ENCODE results near the gene SLC25A36. TPM values are rescaled to one million over a fixed set of nuclear protein-coding genes. Genes with fewer than 3 reads are reported as not detected.

SLC25A36 gene
- total and polyA plus RNA-seq, 2 donors = 41.6 to 48.2 TPM

GRCh38 chr3:140995881-140996280 is 54.2 kb downstream of the SLC25A36 start:
- DNase-seq (ENCODE audit: low read depth in 6 of 9, low spot score in 9 of 9) = no peak
- no peaks in the 10 kb centered on the region for H3K36me3 ChIP-seq (ENCODE audit: control insufficient read depth in 2 of 2, insufficient read depth in 2 of 2, low read length in 1 of 2)
- no peaks in the 10 kb centered on the region for H3K4me1 ChIP-seq (ENCODE audit: control insufficient read depth in 2 of 2, insufficient read depth in 2 of 2, low read length in 2 of 2)
- H3K9me3 ChIP-seq (ENCODE audit: control insufficient read depth in 2 of 2, insufficient read depth in 1 of 2, low read length in 1 of 2) = no peaks in the 10 kb centered on the region
- H3K4me3 ChIP-seq (ENCODE audit: low read length in 2 of 2) = no peak overlapping the region
- WGBS = 78% methylated on average over 2 of the region's 2 CpGs
- H3K27ac ChIP-seq (ENCODE audit: low read depth in 1 of 2, low read length in 1 of 2) = no peak overlapping the region
- H3K27me3 ChIP-seq (ENCODE audit: control insufficient read depth in 2 of 2, insufficient read depth in 1 of 2, low read length in 1 of 2) = no peaks in the 10 kb centered on the region

DNA sequence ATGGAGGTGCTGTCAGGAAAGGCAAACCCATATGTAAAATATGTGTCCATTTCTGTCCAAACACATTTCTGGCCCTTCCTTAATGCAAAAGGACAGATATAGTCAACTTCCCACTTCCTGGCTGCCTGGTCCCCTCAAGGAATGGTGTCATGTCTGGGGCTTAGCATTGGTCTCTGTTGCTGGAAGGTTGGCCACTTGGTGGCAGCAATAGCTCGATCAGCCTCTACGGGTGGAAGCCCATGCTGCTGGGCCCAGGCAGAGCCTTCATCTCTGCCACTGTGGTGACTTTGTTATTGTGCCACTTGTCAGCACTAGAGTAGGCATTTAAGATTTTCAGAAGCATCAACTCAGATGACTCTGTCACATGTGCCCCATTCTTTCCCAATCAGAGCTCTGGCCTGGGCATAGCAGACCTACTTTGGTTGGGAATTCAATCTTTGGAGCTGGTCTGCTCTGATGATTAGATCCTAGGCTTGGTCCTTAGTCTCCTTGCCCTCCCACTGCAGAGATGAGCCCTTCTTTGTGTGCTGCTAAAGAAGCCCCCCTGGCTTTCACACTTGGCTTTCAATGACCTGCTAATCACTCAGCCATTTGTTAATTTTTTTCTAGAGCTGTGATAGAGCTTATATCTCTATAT is 58.5 kb downstream of the SLC25A36 start:
- no peaks in the 10 kb centered on the region for H3K4me1 ChIP-seq (ENCODE audit: control insufficient read depth in 2 of 2, insufficient read depth in 2 of 2, low read length in 2 of 2)
- DNase-seq (ENCODE audit: low read depth in 6 of 9, low spot score in 9 of 9) = peak in 8 of 9 donors; percentile 24 to 76 (median 42)
- 18% methylated on average over 2 of the region's 2 CpGs for WGBS

GRCh38 chr3:141000686-141001085 is 59.0 kb downstream of the SLC25A36 start:
- H3K4me3 ChIP-seq (ENCODE audit: low read length in 2 of 2) = no peak overlapping the region
- no peaks in the 10 kb centered on the region for H3K36me3 ChIP-seq (ENCODE audit: control insufficient read depth in 2 of 2, insufficient read depth in 2 of 2, low read length in 1 of 2)
- WGBS = 50% methylated on average over 2 of the region's 2 CpGs
- no peaks in the 10 kb centered on the region for H3K27me3 ChIP-seq (ENCODE audit: control insufficient read depth in 2 of 2, insufficient read depth in 1 of 2, low read length in 1 of 2)
- peak in 1 of 9 donors; percentile 4 for DNase-seq (ENCODE audit: low read depth in 6 of 9, low spot score in 9 of 9)
- no peak overlapping the region for H3K27ac ChIP-seq (ENCODE audit: low read depth in 1 of 2, low read length in 1 of 2)
- no peaks in the 10 kb centered on the region for H3K9me3 ChIP-seq (ENCODE audit: control insufficient read depth in 2 of 2, insufficient read depth in 1 of 2, low read length in 1 of 2)
- no peaks in the 10 kb centered on the region for H3K4me1 ChIP-seq (ENCODE audit: control insufficient read depth in 2 of 2, insufficient read depth in 2 of 2, low read length in 2 of 2)

More for the DNA sequence above, 58.5 kb downstream of the SLC25A36 start:
- H3K36me3 ChIP-seq (ENCODE audit: control insufficient read depth in 2 of 2, insufficient read depth in 2 of 2, low read length in 1 of 2) = no peaks in the 10 kb centered on the region
- H3K9me3 ChIP-seq (ENCODE audit: control insufficient read depth in 2 of 2, insufficient read depth in 1 of 2, low read length in 1 of 2) = no peaks in the 10 kb centered on the region
- no peak overlapping the region for H3K4me3 ChIP-seq (ENCODE audit: low read length in 2 of 2)
- no peaks in the 10 kb centered on the region for H3K27me3 ChIP-seq (ENCODE audit: control insufficient read depth in 2 of 2, insufficient read depth in 1 of 2, low read length in 1 of 2)
- H3K27ac ChIP-seq (ENCODE audit: low read depth in 1 of 2, low read length in 1 of 2) = no peak overlapping the region

DNA sequence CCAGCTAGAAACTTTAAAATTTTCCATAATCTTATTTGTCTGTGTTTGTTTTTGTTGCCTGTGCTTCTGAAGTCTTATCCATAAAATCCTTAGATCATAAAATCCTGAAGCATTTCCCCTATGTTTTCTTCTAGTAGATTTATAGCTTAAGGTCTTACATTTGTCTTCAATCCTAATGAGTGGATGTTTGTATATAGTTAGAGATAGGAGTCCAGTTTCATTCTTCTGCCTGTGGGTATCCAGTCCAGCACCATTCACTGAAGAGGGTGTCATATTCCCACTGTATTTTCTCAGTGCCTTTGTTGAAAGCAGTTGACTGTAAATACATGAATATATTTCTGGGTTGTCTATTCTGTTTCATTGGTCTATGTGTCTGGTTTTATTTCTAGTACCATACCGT is 64.7 kb downstream of the SLC25A36 start:
- DNase-seq (ENCODE audit: low read depth in 6 of 9, low spot score in 9 of 9) = no peak
- no peaks in the 10 kb centered on the region for H3K36me3 ChIP-seq (ENCODE audit: control insufficient read depth in 2 of 2, insufficient read depth in 2 of 2, low read length in 1 of 2)
- H3K4me3 ChIP-seq (ENCODE audit: low read length in 2 of 2) = no peak overlapping the region
- H3K4me1 ChIP-seq (ENCODE audit: control insufficient read depth in 2 of 2, insufficient read depth in 2 of 2, low read length in 2 of 2) = peaks cover 0 to under 1% of the 10 kb centered on the region in 2 donors
- H3K9me3 ChIP-seq (ENCODE audit: control insufficient read depth in 2 of 2, insufficient read depth in 1 of 2, low read length in 1 of 2) = no peaks in the 10 kb centered on the region
- no peaks in the 10 kb centered on the region for H3K27me3 ChIP-seq (ENCODE audit: control insufficient read depth in 2 of 2, insufficient read depth in 1 of 2, low read length in 1 of 2)
- WGBS = 98% methylated on average over 1 of the region's 1 CpG
- H3K27ac ChIP-seq (ENCODE audit: low read depth in 1 of 2, low read length in 1 of 2) = no peak overlapping the region

- Histone ChIP-seq H3K4me1 (ENCODE audit: control insufficient read depth in 2 of 2, insufficient read depth in 2 of 2, low read length in 2 of 2) (peaks cover 3 to 4% of the 10 kb centered on the region in 2 donors), H3K9me3 (ENCODE audit: control insufficient read depth in 2 of 2, insufficient read depth in 1 of 2, low read length in 1 of 2) (no peaks in the 10 kb centered on the region), H3K4me3 (ENCODE audit: low read length in 2 of 2) (no peak overlapping the region), H3K27ac (ENCODE audit: low read depth in 1 of 2, low read length in 1 of 2) (no peak overlapping the region), H3K27me3 (ENCODE audit: control insufficient read depth in 2 of 2, insufficient read depth in 1 of 2, low read length in 1 of 2) (no peaks in the 10 kb centered on the region), H3K36me3 (ENCODE audit: control insufficient read depth in 2 of 2, insufficient read depth in 2 of 2, low read length in 1 of 2) (no peaks in the 10 kb centered on the region)
- no peak for DNase-seq (ENCODE audit: low read depth in 6 of 9, low spot score in 9 of 9)
- 70% methylated on average over 3 of the region's 3 CpGs for WGBS
These were observed 67.9 kb downstream of the SLC25A36 start for GRCh38 chr3:141009496-141009895.

- Histone ChIP-seq H3K27me3 (ENCODE audit: control insufficient read depth in 2 of 2, insufficient read depth in 1 of 2, low read length in 1 of 2) (no peaks in the 10 kb centered on the region), H3K27ac (ENCODE audit: low read depth in 1 of 2, low read length in 1 of 2) (peak overlapping the region in 1 of 2 donors; percentile 32), H3K9me3 (ENCODE audit: control insufficient read depth in 2 of 2, insufficient read depth in 1 of 2, low read length in 1 of 2) (no peaks in the 10 kb centered on the region), H3K4me3 (ENCODE audit: low read length in 2 of 2) (no peak overlapping the region), H3K36me3 (ENCODE audit: control insufficient read depth in 2 of 2, insufficient read depth in 2 of 2, low read length in 1 of 2) (no peaks in the 10 kb centered on the region), H3K4me1 (ENCODE audit: control insufficient read depth in 2 of 2, insufficient read depth in 2 of 2, low read length in 2 of 2) (peaks cover 3 to 4% of the 10 kb centered on the region in 2 donors)
- DNase-seq (ENCODE audit: low read depth in 6 of 9, low spot score in 9 of 9) = peak; percentile 30 to 83 (median 58)
- 20% methylated on average over 13 of the region's 13 CpGs for WGBS
These were observed 69.8 kb downstream of the SLC25A36 start for GRCh38 chr3:141011232-141011996.

- 45% methylated on average over 4 of the region's 4 CpGs for WGBS
- peaks cover 3 to 4% of the 10 kb centered on the region in 2 donors for H3K4me1 ChIP-seq (ENCODE audit: control insufficient read depth in 2 of 2, insufficient read depth in 2 of 2, low read length in 2 of 2)
- no peak overlapping the region for H3K4me3 ChIP-seq (ENCODE audit: low read length in 2 of 2)
- H3K27me3 ChIP-seq (ENCODE audit: control insufficient read depth in 2 of 2, insufficient read depth in 1 of 2, low read length in 1 of 2) = no peaks in the 10 kb centered on the region
- peaks cover 0 to 1% of the 10 kb centered on the region in 2 donors for H3K9me3 ChIP-seq (ENCODE audit: control insufficient read depth in 2 of 2, insufficient read depth in 1 of 2, low read length in 1 of 2)
- no peak for DNase-seq (ENCODE audit: low read depth in 6 of 9, low spot score in 9 of 9)
- H3K36me3 ChIP-seq (ENCODE audit: control insufficient read depth in 2 of 2, insufficient read depth in 2 of 2, low read length in 1 of 2) = no peaks in the 10 kb centered on the region
- H3K27ac ChIP-seq (ENCODE audit: low read depth in 1 of 2, low read length in 1 of 2) = peak overlapping the region in 1 of 2 donors; percentile 32
These were observed 70.3 kb downstream of the SLC25A36 start for GRCh38 chr3:141011997-141012262.

DNA sequence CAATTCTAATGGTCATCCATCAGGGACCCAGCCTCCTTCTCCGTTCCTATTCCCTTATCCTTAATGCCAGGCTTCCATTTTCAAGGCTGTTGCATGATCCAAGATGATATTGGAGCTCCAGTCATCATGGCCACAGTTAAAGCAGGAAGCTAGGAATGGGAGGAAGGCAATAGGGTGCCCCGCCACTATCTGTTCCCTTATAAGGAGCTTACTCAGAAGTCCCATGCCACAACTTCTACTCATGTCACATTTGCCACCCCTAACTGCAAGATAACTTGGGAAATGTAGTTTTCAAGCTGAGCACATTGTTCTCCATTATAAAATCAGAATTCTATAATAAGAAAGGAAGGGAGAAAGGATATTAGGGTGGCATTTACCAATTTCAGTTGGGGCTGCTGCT is 70.9 kb downstream of the SLC25A36 start:
- no peak for DNase-seq (ENCODE audit: low read depth in 6 of 9, low spot score in 9 of 9)
- peaks cover 0 to 3% of the 10 kb centered on the region in 2 donors for H3K9me3 ChIP-seq (ENCODE audit: control insufficient read depth in 2 of 2, insufficient read depth in 1 of 2, low read length in 1 of 2)
- H3K4me3 ChIP-seq (ENCODE audit: low read length in 2 of 2) = no peak overlapping the region
- H3K27me3 ChIP-seq (ENCODE audit: control insufficient read depth in 2 of 2, insufficient read depth in 1 of 2, low read length in 1 of 2) = no peaks in the 10 kb centered on the region
- H3K36me3 ChIP-seq (ENCODE audit: control insufficient read depth in 2 of 2, insufficient read depth in 2 of 2, low read length in 1 of 2) = no peaks in the 10 kb centered on the region
- peaks cover 3 to 4% of the 10 kb centered on the region in 2 donors for H3K4me1 ChIP-seq (ENCODE audit: control insufficient read depth in 2 of 2, insufficient read depth in 2 of 2, low read length in 2 of 2)
- 97% methylated on average over 2 of the region's 2 CpGs for WGBS
- H3K27ac ChIP-seq (ENCODE audit: low read depth in 1 of 2, low read length in 1 of 2) = no peak overlapping the region

GRCh38 chr3:141015481-141015880 is 73.8 kb downstream of the SLC25A36 start:
- Histone ChIP-seq H3K4me3 (ENCODE audit: low read length in 2 of 2) (no peak overlapping the region), H3K9me3 (ENCODE audit: control insufficient read depth in 2 of 2, insufficient read depth in 1 of 2, low read length in 1 of 2) (peaks cover 0 to 3% of the 10 kb centered on the region in 2 donors), H3K27ac (ENCODE audit: low read depth in 1 of 2, low read length in 1 of 2) (no peak overlapping the region), H3K4me1 (ENCODE audit: control insufficient read depth in 2 of 2, insufficient read depth in 2 of 2, low read length in 2 of 2) (peaks cover 3 to 4% of the 10 kb centered on the region in 2 donors), H3K36me3 (ENCODE audit: control insufficient read depth in 2 of 2, insufficient read depth in 2 of 2, low read length in 1 of 2) (no peaks in the 10 kb centered on the region), H3K27me3 (ENCODE audit: control insufficient read depth in 2 of 2, insufficient read depth in 1 of 2, low read length in 1 of 2) (no peaks in the 10 kb centered on the region)
- WGBS = 98% methylated on average over 3 of the region's 3 CpGs
- DNase-seq (ENCODE audit: low read depth in 6 of 9, low spot score in 9 of 9) = no peak

All from thymus (tissue), 11 donors.